ENCODE results near the gene RNU6-1.

GRCh38 chr15:67809441-67809840 is 30.4 kb downstream of the RNU6-1 start:
- no peak for TF ChIP-seq CTCF (conservative IDR thresholded peaks at IDR 0.05 in 1 of 2, IDR thresholded peaks at IDR 0.05 in 1 of 2; ENCODE audit: low read depth in 1 of 2, low read length in 2 of 2)
- no peak for TF ChIP-seq EZH2 (IDR thresholded peaks at IDR 0.05; ENCODE audit: low read length, missing control alignments)

All from fibroblast of lung (primary cell).